ENCODE measurements around the gene PTPRS. TPM values are rescaled to one million over a fixed set of nuclear protein-coding genes. Genes with fewer than 3 reads are reported as not detected.

The PTPRS gene
- total and polyA plus RNA-seq, 9 of the 15 experiments (the other 6 are each of a cell fraction or from before 2014, with no cell fraction given): 1.1 to 49.4 (median 14.1) TPM

DNA sequence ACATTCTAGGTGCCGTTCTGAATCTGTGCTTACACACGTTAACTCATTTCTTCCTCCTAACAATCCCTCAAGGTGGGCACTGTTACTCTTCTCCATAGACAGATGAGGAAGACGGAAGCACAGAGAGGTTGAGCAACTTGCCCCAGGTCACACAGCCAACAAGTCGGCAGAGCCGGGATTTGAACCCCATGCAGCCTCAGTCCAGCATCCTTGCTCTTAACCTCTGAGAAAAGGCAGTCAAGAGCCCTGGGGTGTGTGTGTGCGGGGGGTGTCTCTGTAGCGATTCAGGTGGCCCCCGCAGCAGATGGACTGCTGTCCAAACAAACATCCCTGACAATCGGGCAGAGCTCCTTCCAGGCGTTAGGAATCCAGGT is 6.3 kb downstream of the PTPRS start (continued):
- TF ChIP-seq BRD4 (IDR thresholded peaks at IDR 0.05): no peak
- no peak for TF ChIP-seq CHD1 (IDR thresholded peaks at IDR 0.05; ENCODE audit: low read length)
- TF ChIP-seq ZFP36 (IDR thresholded peaks at IDR 0.05; ENCODE audit: low read depth, low read length, partially characterized antibody): peak; percentile 93
- TF ChIP-seq PHTF2 (CRISPR knock-in tag; IDR thresholded peaks at IDR 0.05): no peak
- TF ChIP-seq BCOR (IDR thresholded peaks at IDR 0.05): peak; percentile 91
- TF ChIP-seq, protein P1, sequence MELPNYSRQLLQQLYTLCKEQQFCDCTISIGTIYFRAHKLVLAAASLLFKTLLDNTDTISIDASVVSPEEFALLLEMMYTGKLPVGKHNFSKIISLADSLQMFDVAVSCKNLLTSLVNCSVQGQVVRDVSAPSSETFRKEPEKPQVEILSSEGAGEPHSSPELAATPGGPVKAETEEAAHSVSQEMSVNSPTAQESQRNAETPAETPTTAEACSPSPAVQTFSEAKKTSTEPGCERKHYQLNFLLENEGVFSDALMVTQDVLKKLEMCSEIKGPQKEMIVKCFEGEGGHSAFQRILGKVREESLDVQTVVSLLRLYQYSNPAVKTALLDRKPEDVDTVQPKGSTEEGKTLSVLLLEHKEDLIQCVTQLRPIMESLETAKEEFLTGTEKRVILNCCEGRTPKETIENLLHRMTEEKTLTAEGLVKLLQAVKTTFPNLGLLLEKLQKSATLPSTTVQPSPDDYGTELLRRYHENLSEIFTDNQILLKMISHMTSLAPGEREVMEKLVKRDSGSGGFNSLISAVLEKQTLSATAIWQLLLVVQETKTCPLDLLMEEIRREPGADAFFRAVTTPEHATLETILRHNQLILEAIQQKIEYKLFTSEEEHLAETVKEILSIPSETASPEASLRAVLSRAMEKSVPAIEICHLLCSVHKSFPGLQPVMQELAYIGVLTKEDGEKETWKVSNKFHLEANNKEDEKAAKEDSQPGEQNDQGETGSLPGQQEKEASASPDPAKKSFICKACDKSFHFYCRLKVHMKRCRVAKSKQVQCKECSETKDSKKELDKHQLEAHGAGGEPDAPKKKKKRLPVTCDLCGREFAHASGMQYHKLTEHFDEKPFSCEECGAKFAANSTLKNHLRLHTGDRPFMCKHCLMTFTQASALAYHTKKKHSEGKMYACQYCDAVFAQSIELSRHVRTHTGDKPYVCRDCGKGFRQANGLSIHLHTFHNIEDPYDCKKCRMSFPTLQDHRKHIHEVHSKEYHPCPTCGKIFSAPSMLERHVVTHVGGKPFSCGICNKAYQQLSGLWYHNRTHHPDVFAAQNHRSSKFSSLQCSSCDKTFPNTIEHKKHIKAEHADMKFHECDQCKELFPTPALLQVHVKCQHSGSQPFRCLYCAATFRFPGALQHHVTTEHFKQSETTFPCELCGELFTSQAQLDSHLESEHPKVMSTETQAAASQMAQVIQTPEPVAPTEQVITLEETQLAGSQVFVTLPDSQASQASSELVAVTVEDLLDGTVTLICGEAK (IDR thresholded peaks at IDR 0.05): no peak
- TF ChIP-seq, protein P1 (CRISPR knock-in tag; IDR thresholded peaks at IDR 0.05): no peak
- no peak for TF ChIP-seq HIVEP1 (CRISPR knock-in tag; IDR thresholded peaks at IDR 0.05)
- TF ChIP-seq PTBP1 (IDR thresholded peaks at IDR 0.05; ENCODE audit: low read depth, low read length): 0 out of 2 replicates have a peak, but pooled peaks have one; percentile 55
- TF ChIP-seq CEBPZ (IDR thresholded peaks at IDR 0.05; ENCODE audit: borderline replicate concordance, low read depth, low read length): no peak
- TF ChIP-seq ZNF354B (CRISPR knock-in tag; IDR thresholded peaks at IDR 0.05): no peak
- TF ChIP-seq, protein P2, sequence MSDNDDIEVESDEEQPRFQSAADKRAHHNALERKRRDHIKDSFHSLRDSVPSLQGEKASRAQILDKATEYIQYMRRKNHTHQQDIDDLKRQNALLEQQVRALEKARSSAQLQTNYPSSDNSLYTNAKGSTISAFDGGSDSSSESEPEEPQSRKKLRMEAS (CRISPR knock-in tag; IDR thresholded peaks at IDR 0.05): no peak
- peak; percentile 94 for TF ChIP-seq RBM25 (IDR thresholded peaks at IDR 0.05; ENCODE audit: low read depth, low read length, severe bottlenecking)
- peak; percentile 30 for TF ChIP-seq BRD9 (IDR thresholded peaks at IDR 0.05; ENCODE audit: low read depth, partially characterized antibody)
- TF ChIP-seq MAZ (CRISPR knock-in tag; conservative IDR thresholded peaks at IDR 0.05 in 1 of 2, IDR thresholded peaks at IDR 0.05 in 1 of 2): no peak
- no peak for TF ChIP-seq JUNB (CRISPR knock-in tag; conservative IDR thresholded peaks at IDR 0.05)
- no peak for TF ChIP-seq POLR3G (IDR thresholded peaks at IDR 0.05; ENCODE audit: extremely low read depth, insufficient read length, insufficient replicate concordance)
- no peak for TF ChIP-seq CBX3 (IDR thresholded peaks at IDR 0.05; ENCODE audit: borderline replicate concordance in 1 of 2, low read length in 2 of 2)

Measured in K562 (cell line).